ENCODE measurements around the gene SLC35F3.

The SLC35F3 gene

GRCh38 chr1:234265321-234265720, 360.8 kb downstream of the SLC35F3 start:
- no peak for DNase-seq

- no peak for DNase-seq
Measured at GRCh38 chr1:234265861-234266260, 361.4 kb downstream of the SLC35F3 start.

- DNase-seq: no peak
Measured at GRCh38 chr1:234270093-234270492, 365.6 kb downstream of the SLC35F3 start.

- DNase-seq: no peak
Measured at GRCh38 chr1:234270581-234271242, 366.2 kb downstream of the SLC35F3 start.

GRCh38 chr1:234271243-234271606, 366.7 kb downstream of the SLC35F3 start:
- no peak for DNase-seq

- DNase-seq: no peak
Measured at GRCh38 chr1:234272656-234273312, 368.3 kb downstream of the SLC35F3 start.

- no peak for DNase-seq
Measured at GRCh38 chr1:234273981-234274380, 369.5 kb downstream of the SLC35F3 start.

- no peak for DNase-seq
Measured at GRCh38 chr1:234276151-234276788, 371.8 kb downstream of the SLC35F3 start.

- no peak for DNase-seq
Measured at GRCh38 chr1:234277161-234277868, 372.8 kb downstream of the SLC35F3 start.

GRCh38 chr1:234279021-234279420, 374.5 kb downstream of the SLC35F3 start:
- no peak for DNase-seq

GRCh38 chr1:234280500-234280899, 376.0 kb downstream of the SLC35F3 start:
- no peak for DNase-seq

GRCh38 chr1:234281826-234282489, 377.5 kb downstream of the SLC35F3 start:
- no peak for DNase-seq

- no peak for DNase-seq
Measured at GRCh38 chr1:234286206-234286605, 381.7 kb downstream of the SLC35F3 start.

- no peak for DNase-seq
Measured at GRCh38 chr1:234288946-234289345, 384.5 kb downstream of the SLC35F3 start.

GRCh38 chr1:234289538-234290305, 385.2 kb downstream of the SLC35F3 start:
- DNase-seq: no peak

GRCh38 chr1:234292011-234292410, 387.5 kb downstream of the SLC35F3 start:
- no peak for DNase-seq

- DNase-seq: no peak
Measured at GRCh38 chr1:234292548-234292947, 388.1 kb downstream of the SLC35F3 start.

GRCh38 chr1:234294109-234294817, 389.8 kb downstream of the SLC35F3 start:
- no peak for DNase-seq

GRCh38 chr1:234295068-234295467, 390.6 kb downstream of the SLC35F3 start:
- DNase-seq: no peak

GRCh38 chr1:234295626-234296025, 391.1 kb downstream of the SLC35F3 start:
- no peak for DNase-seq

- DNase-seq: no peak
Measured at GRCh38 chr1:234296496-234296895, 392.0 kb downstream of the SLC35F3 start.

GRCh38 chr1:234297668-234298067, 393.2 kb downstream of the SLC35F3 start:
- DNase-seq: no peak

All from activated CD8-positive, alpha-beta memory T cell treated with anti-CD3 and anti-CD28 coated beads for 24 hours (primary cell).